MM.1S (cell line): ENCODE measurements around the gene TUBGCP5.

Experiments used
- EZH2 ChIP-seq: fragments of 300-600 bp; sonication (generic); optimal IDR thresholded peaks from 2 replicates; pipeline ENCODE3; 2017; ENCODE audit warnings: low read depth, mild to moderate bottlenecking, antibody characterized with exemption, low read length, mixed read lengths
- TF ChIP-seq, protein P1 (sequence below): fragments of 300-600 bp; sonication (generic); IDR thresholded peaks from 2 replicates; pipeline ENCODE4 v1.5.1; 2016; ENCODE audit warnings: antibody characterized with exemption, low read length, mixed read lengths

DNA sequence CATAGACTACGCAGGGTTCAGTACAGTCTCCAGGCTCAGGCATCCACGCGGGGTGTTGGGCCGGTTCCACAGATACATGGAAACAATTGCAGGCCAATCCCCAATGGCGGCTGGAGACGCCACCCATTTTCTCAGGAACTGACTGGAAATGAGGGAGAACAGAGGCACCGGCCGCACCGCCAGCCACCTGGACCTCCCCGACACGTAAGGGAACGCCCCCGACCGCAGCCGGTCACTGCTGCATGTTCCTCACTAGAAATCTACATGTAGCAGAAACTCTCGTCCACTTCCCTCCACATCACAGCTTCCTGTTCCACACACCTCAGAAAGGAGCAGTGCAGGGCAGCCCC is 88.4 kb downstream of the TUBGCP5 start:
- TF ChIP-seq, protein P1, sequence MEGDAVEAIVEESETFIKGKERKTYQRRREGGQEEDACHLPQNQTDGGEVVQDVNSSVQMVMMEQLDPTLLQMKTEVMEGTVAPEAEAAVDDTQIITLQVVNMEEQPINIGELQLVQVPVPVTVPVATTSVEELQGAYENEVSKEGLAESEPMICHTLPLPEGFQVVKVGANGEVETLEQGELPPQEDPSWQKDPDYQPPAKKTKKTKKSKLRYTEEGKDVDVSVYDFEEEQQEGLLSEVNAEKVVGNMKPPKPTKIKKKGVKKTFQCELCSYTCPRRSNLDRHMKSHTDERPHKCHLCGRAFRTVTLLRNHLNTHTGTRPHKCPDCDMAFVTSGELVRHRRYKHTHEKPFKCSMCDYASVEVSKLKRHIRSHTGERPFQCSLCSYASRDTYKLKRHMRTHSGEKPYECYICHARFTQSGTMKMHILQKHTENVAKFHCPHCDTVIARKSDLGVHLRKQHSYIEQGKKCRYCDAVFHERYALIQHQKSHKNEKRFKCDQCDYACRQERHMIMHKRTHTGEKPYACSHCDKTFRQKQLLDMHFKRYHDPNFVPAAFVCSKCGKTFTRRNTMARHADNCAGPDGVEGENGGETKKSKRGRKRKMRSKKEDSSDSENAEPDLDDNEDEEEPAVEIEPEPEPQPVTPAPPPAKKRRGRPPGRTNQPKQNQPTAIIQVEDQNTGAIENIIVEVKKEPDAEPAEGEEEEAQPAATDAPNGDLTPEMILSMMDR, result no peak
- no peak for TF ChIP-seq EZH2
